ENCODE data around the gene PRAF2. TPM values are rescaled to one million over a fixed set of nuclear protein-coding genes. Genes with fewer than 3 reads are reported as not detected.

PRAF2 gene
- total and polyA plus RNA-seq, 2 experiments from 2014 or later: 6.7 to 59.7 TPM

DNA sequence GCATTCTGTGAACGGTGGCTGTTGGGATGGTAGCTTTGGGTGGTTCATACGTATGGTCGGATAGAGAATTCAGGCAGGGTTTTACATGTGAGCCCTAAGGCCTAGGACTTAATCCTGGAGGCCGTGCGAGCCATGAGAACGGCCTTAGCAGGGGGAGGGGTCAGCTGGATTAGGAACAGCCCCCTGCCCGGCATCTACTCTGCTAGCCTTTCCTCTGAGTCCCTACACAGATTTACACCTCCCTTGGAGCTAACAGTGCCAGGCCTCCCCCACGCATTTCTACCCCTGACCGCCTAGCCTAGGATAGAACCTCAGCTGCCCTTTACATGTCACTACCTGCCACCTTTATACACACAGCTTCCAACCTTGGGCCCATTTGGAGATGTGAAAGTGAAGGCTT is 7.1 kb downstream of the PRAF2 start:
- no peak overlapping the region for H3K27ac ChIP-seq
- H3K4me1 ChIP-seq (ENCODE audit: insufficient read depth): no peaks in the 10 kb centered on the region
- H3K9me3 ChIP-seq (ENCODE audit: low read depth): no peaks in the 10 kb centered on the region
- no peaks in the 10 kb centered on the region for H4K20me1 ChIP-seq (ENCODE audit: insufficient read depth, poor library complexity, severe bottlenecking)
- no peaks in the 10 kb centered on the region for H3K36me3 ChIP-seq (replicated peaks; ENCODE audit: insufficient read depth, low read depth)
- no peak overlapping the region for H3K4me3 ChIP-seq
- no peaks in the 10 kb centered on the region for H3K9me2 ChIP-seq (replicated peaks; ENCODE audit: insufficient read depth)
- H3K27me3 ChIP-seq: no peaks in the 10 kb centered on the region
- DNase-seq (ENCODE audit: low spot score): no peak
- H2AFZ ChIP-seq: no peak overlapping the region
- H3K4me2 ChIP-seq: no peak overlapping the region
- no peak for TF ChIP-seq EZH2phosphoT487 (IDR thresholded peaks at IDR 0.05; ENCODE audit: low read depth, severe bottlenecking, unreplicated experiment)
- TF ChIP-seq EZH2 (IDR thresholded peaks at IDR 0.05; ENCODE audit: borderline replicate concordance): no peak
- TF ChIP-seq, protein P1, sequence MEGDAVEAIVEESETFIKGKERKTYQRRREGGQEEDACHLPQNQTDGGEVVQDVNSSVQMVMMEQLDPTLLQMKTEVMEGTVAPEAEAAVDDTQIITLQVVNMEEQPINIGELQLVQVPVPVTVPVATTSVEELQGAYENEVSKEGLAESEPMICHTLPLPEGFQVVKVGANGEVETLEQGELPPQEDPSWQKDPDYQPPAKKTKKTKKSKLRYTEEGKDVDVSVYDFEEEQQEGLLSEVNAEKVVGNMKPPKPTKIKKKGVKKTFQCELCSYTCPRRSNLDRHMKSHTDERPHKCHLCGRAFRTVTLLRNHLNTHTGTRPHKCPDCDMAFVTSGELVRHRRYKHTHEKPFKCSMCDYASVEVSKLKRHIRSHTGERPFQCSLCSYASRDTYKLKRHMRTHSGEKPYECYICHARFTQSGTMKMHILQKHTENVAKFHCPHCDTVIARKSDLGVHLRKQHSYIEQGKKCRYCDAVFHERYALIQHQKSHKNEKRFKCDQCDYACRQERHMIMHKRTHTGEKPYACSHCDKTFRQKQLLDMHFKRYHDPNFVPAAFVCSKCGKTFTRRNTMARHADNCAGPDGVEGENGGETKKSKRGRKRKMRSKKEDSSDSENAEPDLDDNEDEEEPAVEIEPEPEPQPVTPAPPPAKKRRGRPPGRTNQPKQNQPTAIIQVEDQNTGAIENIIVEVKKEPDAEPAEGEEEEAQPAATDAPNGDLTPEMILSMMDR (IDR thresholded peaks at IDR 0.05; ENCODE audit: poor library complexity): no peak
- WGBS (ENCODE audit: low lambda C conversion rate, missing lambda C conversion rate): 73% methylated on average over 9 of the region's 9 CpGs
- no peaks in the 10 kb centered on the region for H3K79me2 ChIP-seq

DNA sequence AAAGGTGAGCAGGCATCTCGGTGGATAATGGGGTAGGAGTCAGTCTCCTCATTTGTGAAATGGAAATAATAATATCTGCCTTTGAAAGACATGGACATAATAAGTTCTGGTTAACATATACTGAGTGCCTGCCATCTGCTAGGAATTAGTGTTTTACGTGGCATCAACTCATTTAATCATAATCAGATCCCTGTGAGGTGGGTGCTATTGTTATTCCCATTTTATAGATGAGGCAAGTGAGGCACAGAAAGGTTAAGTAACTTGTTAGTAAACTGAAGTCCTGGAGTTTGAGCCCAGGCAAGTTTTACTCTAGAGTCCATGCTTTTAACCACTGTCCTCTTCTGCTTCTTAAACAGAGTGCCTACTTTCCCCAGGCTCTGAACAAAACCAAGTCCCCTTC is 7.5 kb downstream of the PRAF2 start:
- TF ChIP-seq EZH2phosphoT487 (IDR thresholded peaks at IDR 0.05; ENCODE audit: low read depth, severe bottlenecking, unreplicated experiment): no peak
- TF ChIP-seq, protein P1 (IDR thresholded peaks at IDR 0.05; ENCODE audit: poor library complexity): no peak
- TF ChIP-seq EZH2 (IDR thresholded peaks at IDR 0.05; ENCODE audit: borderline replicate concordance): no peak
- 68% methylated on average over 2 of the region's 2 CpGs for WGBS (ENCODE audit: low lambda C conversion rate, missing lambda C conversion rate)
- H3K4me2 ChIP-seq: no peak overlapping the region
- H3K27me3 ChIP-seq: no peaks in the 10 kb centered on the region
- no peak overlapping the region for H3K4me3 ChIP-seq
- H3K4me1 ChIP-seq (ENCODE audit: insufficient read depth): no peaks in the 10 kb centered on the region
- no peaks in the 10 kb centered on the region for H3K79me2 ChIP-seq
- H3K27ac ChIP-seq: no peak overlapping the region
- H2AFZ ChIP-seq: no peak overlapping the region
- H4K20me1 ChIP-seq (ENCODE audit: insufficient read depth, poor library complexity, severe bottlenecking): no peaks in the 10 kb centered on the region
- H3K9me3 ChIP-seq (ENCODE audit: low read depth): no peaks in the 10 kb centered on the region
- H3K9me2 ChIP-seq (replicated peaks; ENCODE audit: insufficient read depth): no peaks in the 10 kb centered on the region
- DNase-seq (ENCODE audit: low spot score): no peak
- H3K36me3 ChIP-seq (replicated peaks; ENCODE audit: insufficient read depth, low read depth): no peaks in the 10 kb centered on the region

DNA sequence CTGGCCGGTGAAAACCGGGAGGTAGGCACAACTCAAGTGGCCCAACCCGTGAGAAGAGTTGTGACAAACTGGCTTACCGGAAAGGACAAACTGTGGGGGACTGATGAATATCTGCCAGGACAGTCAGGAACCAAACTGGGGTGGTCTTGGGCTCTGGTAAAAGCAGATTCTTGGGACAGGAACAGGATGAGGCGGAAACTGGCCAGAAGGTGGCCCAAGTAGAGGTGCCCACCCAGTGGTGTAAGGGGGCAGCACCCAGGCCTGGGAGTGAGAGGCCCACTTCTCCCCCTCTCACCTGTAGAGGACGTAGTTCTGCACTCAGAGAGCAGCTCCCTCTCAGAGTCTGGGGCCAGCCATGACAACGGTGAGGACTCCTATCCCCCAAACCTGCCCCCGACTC is 9.1 kb downstream of the PRAF2 start:
- TF ChIP-seq, protein P1 (IDR thresholded peaks at IDR 0.05; ENCODE audit: poor library complexity): no peak
- TF ChIP-seq EZH2 (IDR thresholded peaks at IDR 0.05; ENCODE audit: borderline replicate concordance) (no peak), EZH2phosphoT487 (IDR thresholded peaks at IDR 0.05; ENCODE audit: low read depth, severe bottlenecking, unreplicated experiment) (no peak)
- H3K27me3 ChIP-seq: no peaks in the 10 kb centered on the region
- H2AFZ ChIP-seq: no peak overlapping the region
- H4K20me1 ChIP-seq (ENCODE audit: insufficient read depth, poor library complexity, severe bottlenecking): no peaks in the 10 kb centered on the region
- DNase-seq (ENCODE audit: low spot score): no peak
- no peak overlapping the region for H3K4me3 ChIP-seq
- no peaks in the 10 kb centered on the region for H3K36me3 ChIP-seq (replicated peaks; ENCODE audit: insufficient read depth, low read depth)
- peaks cover 4% of the 10 kb centered on the region for H3K79me2 ChIP-seq
- H3K4me1 ChIP-seq (ENCODE audit: insufficient read depth): no peaks in the 10 kb centered on the region
- no peak overlapping the region for H3K27ac ChIP-seq
- 88% methylated on average over 8 of the region's 8 CpGs for WGBS (ENCODE audit: low lambda C conversion rate, missing lambda C conversion rate)
- no peaks in the 10 kb centered on the region for H3K9me3 ChIP-seq (ENCODE audit: low read depth)
- H3K9me2 ChIP-seq (replicated peaks; ENCODE audit: insufficient read depth): no peaks in the 10 kb centered on the region
- H3K4me2 ChIP-seq: no peak overlapping the region

DNA sequence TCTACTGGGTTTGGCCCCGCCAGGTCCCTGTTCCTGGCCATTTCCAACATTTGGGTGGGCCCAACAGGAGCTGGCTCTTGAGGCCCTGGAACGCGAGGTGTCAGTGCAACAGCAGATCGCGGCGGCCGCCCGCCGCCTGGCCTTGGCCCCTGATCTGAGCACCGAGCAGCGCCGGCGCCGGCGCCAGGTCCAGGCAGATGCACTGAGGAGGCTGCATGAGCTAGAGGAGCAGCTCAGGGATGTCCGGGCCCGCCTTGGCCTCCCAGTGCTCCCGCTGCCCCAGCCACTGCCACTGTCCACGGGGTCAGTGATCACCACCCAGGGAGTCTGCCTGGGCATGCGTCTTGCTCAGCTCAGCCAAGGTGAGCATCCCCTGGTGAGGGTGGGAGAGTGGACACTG is 9.5 kb downstream of the PRAF2 start:
- Histone ChIP-seq H3K4me1 (ENCODE audit: insufficient read depth) (no peaks in the 10 kb centered on the region), H3K4me3 (no peak overlapping the region), H3K27ac (no peak overlapping the region), H3K9me2 (replicated peaks; ENCODE audit: insufficient read depth) (no peaks in the 10 kb centered on the region), H4K20me1 (ENCODE audit: insufficient read depth, poor library complexity, severe bottlenecking) (no peaks in the 10 kb centered on the region), H2AFZ (no peak overlapping the region), H3K9me3 (ENCODE audit: low read depth) (no peaks in the 10 kb centered on the region), H3K79me2 (peaks cover 4% of the 10 kb centered on the region), H3K4me2 (no peak overlapping the region), H3K36me3 (replicated peaks; ENCODE audit: insufficient read depth, low read depth) (no peaks in the 10 kb centered on the region), H3K27me3 (no peaks in the 10 kb centered on the region)
- DNase-seq (ENCODE audit: low spot score): no peak
- TF ChIP-seq EZH2 (IDR thresholded peaks at IDR 0.05; ENCODE audit: borderline replicate concordance): no peak
- TF ChIP-seq, protein P1 (IDR thresholded peaks at IDR 0.05; ENCODE audit: poor library complexity): no peak
- TF ChIP-seq EZH2phosphoT487 (IDR thresholded peaks at IDR 0.05; ENCODE audit: low read depth, severe bottlenecking, unreplicated experiment): no peak
- 93% methylated on average over 19 of the region's 20 CpGs for WGBS (ENCODE audit: low lambda C conversion rate, missing lambda C conversion rate)
